AG09309 (cell line): ENCODE results near the gene NR4A1.

Experiments
- DNase-seq: peaks from one replicate; pipeline ENCODE4 v3.0.0-alpha.2; 2010; ENCODE audit warnings: low read depth
- H3K4me3 ChIP-seq: 2 replicates; pipeline ENCODE4 v1.5.1; 2011; ENCODE audit warnings: mild to moderate bottlenecking, low read depth, low read length, moderate library complexity; ENCODE audit not compliant: control insufficient read depth
- TF ChIP-seq, protein P1 (sequence below): IDR thresholded peaks from 2 replicates; pipeline ENCODE4 v1.5.1; 2011; ENCODE audit warnings: mild to moderate bottlenecking, low read depth, low read length, inconsistent platforms; ENCODE audit not compliant: insufficient read depth, control insufficient read depth; ENCODE audit errors: missing control alignments

NR4A1 gene

DNA sequence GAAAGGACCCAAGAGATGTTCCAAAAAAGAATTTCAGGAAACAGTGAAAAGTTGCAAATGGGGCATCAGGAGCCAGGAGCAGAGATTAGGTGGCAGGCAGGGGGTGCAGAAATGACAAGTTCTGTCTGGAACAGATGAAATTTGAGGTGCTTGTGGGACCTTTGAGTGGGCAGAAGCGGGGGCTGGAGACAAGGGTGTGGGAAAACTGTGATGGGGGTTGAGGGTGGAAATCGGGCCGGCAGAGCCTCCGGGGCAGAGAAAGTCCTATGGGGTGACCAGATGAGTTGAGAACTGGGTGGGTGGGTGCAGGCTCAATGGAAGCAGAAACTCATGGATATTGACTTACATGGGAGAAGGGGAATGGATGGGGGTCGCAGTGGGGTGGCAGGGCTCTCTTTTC is 1.6 kb upstream of the NR4A1 start:
- no peak for DNase-seq
- TF ChIP-seq, protein P1, sequence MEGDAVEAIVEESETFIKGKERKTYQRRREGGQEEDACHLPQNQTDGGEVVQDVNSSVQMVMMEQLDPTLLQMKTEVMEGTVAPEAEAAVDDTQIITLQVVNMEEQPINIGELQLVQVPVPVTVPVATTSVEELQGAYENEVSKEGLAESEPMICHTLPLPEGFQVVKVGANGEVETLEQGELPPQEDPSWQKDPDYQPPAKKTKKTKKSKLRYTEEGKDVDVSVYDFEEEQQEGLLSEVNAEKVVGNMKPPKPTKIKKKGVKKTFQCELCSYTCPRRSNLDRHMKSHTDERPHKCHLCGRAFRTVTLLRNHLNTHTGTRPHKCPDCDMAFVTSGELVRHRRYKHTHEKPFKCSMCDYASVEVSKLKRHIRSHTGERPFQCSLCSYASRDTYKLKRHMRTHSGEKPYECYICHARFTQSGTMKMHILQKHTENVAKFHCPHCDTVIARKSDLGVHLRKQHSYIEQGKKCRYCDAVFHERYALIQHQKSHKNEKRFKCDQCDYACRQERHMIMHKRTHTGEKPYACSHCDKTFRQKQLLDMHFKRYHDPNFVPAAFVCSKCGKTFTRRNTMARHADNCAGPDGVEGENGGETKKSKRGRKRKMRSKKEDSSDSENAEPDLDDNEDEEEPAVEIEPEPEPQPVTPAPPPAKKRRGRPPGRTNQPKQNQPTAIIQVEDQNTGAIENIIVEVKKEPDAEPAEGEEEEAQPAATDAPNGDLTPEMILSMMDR = no peak
- no peak overlapping the region for H3K4me3 ChIP-seq

DNA sequence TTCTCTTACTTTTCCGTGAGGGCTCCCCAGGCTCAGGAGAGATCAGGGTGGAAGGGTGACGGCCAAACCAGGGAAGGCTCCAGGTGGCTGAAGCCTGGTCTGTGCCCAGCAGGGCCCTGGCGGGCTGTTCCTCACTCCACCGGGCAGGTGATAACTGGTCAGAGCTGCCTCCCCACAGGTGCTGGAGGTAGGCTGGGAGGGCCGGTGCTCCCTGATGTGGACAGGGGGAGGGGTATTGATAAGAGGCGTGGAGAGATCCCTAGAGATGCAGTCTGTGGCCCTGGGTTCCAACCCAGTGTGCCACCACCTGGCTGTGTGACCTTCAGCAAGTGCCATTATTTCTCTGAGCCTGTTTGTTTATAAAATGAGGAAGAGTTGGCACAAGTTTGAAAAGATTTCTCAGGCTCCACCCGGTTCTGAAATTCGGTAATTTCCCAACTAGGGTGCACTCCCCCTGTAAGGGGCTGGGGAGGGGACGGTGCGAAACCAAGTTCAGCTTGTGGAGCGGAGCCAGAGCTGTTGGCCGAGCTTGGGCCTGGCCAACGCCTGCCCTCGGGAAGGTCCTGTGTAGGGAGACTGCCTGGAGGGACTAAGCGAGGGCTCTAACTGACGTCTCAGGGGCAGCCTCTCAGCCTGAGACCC is 1.0 kb upstream of the NR4A1 start:
- TF ChIP-seq, protein P1 = no peak
- DNase-seq = no peak
- peak overlapping the region; percentile 72 for H3K4me3 ChIP-seq

DNA sequence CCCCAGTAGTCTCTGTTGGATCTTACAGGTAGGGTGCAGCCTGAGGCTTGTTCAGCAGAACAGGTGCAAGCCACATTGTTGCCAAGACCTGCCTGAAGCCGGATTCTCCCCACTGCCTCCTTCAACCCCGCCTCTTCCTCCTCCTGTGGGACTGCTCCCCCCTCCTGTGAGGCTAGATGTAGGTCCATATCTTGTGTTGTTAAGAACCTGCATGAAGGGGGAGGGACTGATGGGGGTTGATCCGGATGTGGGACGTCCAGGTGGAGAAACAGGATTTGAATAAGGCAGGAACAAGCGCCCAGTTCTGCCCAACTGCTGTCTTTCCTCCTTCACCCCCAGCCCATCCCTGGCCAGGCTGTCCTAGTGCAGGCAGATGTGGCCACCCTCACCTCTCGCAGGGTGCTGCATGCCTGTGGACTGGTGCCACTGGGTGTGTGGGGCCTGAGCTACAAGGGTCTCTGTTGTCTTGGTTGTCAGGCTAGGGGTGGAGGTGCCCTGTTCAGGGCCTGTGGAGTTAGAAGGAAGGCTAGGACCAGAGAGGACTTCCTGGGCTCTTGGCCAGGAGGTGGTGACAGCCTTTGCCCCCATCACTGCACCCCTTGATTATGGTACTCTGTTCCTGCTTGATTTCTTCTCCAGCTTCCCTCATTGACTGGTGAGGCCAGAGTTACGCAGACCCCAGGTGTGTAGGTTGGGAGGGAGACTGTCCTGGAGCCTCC is 1.4 kb downstream of the NR4A1 start:
- H3K4me3 ChIP-seq = no peak overlapping the region
- DNase-seq = no peak
- TF ChIP-seq, protein P1 = no peak

DNA sequence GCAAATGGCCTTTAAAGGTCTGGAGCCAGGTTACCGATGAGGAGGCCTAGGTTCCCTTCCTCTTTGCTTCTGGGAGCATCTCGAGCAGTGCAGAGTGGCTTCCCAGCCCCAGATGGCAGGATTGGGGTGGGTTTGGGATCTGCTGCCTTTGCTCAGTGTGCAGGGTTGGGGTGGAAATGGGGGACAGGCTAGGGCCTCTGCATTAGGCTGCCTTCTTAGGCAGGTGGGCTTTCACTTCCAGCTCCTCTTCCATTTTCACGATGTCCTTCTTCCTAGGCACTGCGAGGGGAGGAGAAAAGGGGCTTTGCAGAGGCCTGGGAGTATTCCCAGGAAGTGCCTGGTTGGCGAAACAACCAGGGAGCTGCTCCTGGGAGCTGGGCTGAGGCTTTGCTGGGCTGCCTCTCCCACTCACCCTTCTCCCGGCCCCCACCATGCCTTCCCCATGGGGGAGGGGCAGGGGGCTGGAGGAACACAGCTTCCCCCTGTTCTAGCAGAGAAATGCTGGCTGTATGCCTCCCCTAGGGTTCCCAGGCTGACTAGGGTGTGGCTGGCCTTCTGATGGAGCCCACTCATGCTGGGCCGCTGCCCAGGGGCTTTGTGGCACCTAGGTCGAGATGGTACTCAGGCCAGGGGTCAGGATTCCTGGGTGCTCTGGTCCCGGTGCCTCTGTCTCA is 2.4 kb downstream of the NR4A1 start:
- no peak overlapping the region for H3K4me3 ChIP-seq
- TF ChIP-seq, protein P1 = no peak
- DNase-seq = no peak

DNA sequence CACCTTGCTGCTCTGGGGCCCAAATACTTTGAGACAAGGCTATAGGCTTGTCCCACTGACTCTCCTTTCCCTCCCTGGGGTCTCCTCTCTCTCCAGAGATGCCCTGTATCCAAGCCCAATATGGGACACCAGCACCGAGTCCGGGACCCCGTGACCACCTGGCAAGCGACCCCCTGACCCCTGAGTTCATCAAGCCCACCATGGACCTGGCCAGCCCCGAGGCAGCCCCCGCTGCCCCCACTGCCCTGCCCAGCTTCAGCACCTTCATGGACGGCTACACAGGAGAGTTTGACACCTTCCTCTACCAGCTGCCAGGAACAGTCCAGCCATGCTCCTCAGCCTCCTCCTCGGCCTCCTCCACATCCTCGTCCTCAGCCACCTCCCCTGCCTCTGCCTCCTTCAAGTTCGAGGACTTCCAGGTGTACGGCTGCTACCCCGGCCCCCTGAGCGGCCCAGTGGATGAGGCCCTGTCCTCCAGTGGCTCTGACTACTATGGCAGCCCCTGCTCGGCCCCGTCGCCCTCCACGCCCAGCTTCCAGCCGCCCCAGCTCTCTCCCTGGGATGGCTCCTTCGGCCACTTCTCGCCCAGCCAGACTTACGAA is 3.1 kb downstream of the NR4A1 start:
- no peak for DNase-seq
- TF ChIP-seq, protein P1 = no peak
- no peak overlapping the region for H3K4me3 ChIP-seq

DNA sequence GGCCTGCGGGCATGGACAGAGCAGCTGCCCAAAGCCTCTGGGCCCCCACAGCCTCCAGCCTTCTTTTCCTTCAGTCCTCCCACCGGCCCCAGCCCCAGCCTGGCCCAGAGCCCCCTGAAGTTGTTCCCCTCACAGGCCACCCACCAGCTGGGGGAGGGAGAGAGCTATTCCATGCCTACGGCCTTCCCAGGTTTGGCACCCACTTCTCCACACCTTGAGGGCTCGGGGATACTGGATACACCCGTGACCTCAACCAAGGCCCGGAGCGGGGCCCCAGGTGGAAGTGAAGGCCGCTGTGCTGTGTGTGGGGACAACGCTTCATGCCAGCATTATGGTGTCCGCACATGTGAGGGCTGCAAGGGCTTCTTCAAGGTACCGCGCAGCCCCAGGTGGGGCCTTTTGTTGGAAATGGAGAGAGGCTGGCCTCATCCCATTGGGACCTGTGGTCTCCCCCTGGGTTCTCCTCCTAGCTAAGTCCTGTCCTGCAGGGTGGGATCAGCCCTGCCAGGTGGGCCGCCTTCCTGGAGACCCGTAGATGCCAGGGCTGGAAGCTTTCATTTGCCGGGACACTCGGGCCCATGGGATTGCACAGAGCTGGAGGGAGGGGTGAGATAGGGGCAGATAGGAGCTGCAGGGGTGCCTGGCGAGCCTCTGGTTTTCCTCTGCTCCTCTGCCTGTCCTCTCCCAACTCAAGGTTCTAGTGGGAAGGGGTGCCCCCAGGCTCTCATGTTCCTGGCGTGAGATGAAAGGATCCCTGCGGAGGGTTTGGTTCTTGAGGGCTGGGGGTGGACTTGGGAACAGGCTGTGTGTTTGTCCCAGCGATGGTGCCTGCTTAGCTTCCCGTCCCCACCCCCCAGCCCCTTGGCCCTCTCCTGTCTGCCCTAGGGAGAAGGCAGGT is 3.8 kb downstream of the NR4A1 start:
- H3K4me3 ChIP-seq = no peak overlapping the region
- DNase-seq = no peak
- TF ChIP-seq, protein P1 = no peak
